Activated naive CD4-positive, alpha-beta T cell treated with anti-CD3 and anti-CD28 coated beads for 36 hours (primary cell): ENCODE data around the gene ATP1A2. TPM values are rescaled to one million over a fixed set of nuclear protein-coding genes. Genes with fewer than 3 reads are reported as not detected.
A peak's percentile ranks its signal among the peaks of the same experiment; 100 is the strongest.

Experiments
- CTCF ChIA-PET: fragments of 350-600 bp; sonication (Branson Sonifier 250); formaldehyde crosslinking; loops from one replicate; lab custom pipeline; 2021; ENCODE audit warnings: antibody characterized with exemption; lab: Charles Lee
- DNase-seq: peaks from one replicate; pipeline ENCODE4 v3.0.0-alpha.2; 2020
- H3K27ac Mint-ChIP-seq: one replicate; pipeline ENCODE4 v1.8.0; 2021; ENCODE audit warnings: mild to moderate bottlenecking, mixed read lengths
- H3K27me3 Mint-ChIP-seq: one replicate; pipeline ENCODE4 v1.8.0; 2021; ENCODE audit warnings: low read depth, mixed read lengths
- H3K36me3 Mint-ChIP-seq: one replicate; pipeline ENCODE4 v1.8.0; 2021; ENCODE audit warnings: low read depth, mixed read lengths
- H3K4me1 Mint-ChIP-seq: one replicate; pipeline ENCODE4 v1.8.0; 2021; ENCODE audit warnings: low read depth, mixed read lengths
- H3K4me3 Mint-ChIP-seq: one replicate; pipeline ENCODE4 v1.8.0; 2021; ENCODE audit warnings: mild to moderate bottlenecking, moderate library complexity, mixed read lengths
- H3K9me3 Mint-ChIP-seq: one replicate; pipeline ENCODE4 v1.8.0; 2021; ENCODE audit warnings: mixed read lengths
- intact Hi-C: fragments of 100-400 bp; cut with micrococcal nuclease; formaldehyde crosslinking; loops from one replicate; pipeline ENCODE4 v1.15.1; 2023
- total RNA-seq, 2 experiments: library from RNA; stranded (reverse); gene quantifications; one replicate each; pipeline ENCODE4 v1.2.3, GENCODE V29; 2021

ATP1A2 gene
- not detected for total RNA-seq

GRCh38 chr1:160115545-160116282 is at the start of gene ATP1A2:
Gene ATP1A2, plus strand, starts transcription at chr1:160115759. Its CDS starts 103 bp downstream, at chr1:160115862.
- intact Hi-C loops = no loop called here
- H3K27me3 Mint-ChIP-seq = no peaks in the 10 kb centered on the region
- CTCF ChIA-PET = no interaction called here
- H3K9me3 Mint-ChIP-seq = no peaks in the 10 kb centered on the region
- no peak within 1 kb of the TSS for H3K4me3 Mint-ChIP-seq
- H3K4me1 Mint-ChIP-seq = no peaks in the 10 kb centered on the region
- no peak for DNase-seq
- H3K36me3 Mint-ChIP-seq = no peaks in the 10 kb centered on the region
- no peak within 1 kb of the TSS for H3K27ac Mint-ChIP-seq

- intact Hi-C loops = no loop called here
- peaks cover 16% of the 10 kb centered on the region for H3K4me1 Mint-ChIP-seq
- peaks cover 12% of the 10 kb centered on the region for H3K27me3 Mint-ChIP-seq
- no peak overlapping the region for H3K27ac Mint-ChIP-seq
- DNase-seq = no peak
- H3K4me3 Mint-ChIP-seq = no peak overlapping the region
- CTCF ChIA-PET = interaction anchor here (1.0 to 3.0 kb wide), 6 partner anchors 9 to 31 kb away, joined by 3 to 19 read pairs (median 8); no protein-coding TSS in a partner anchor
- no peaks in the 10 kb centered on the region for H3K9me3 Mint-ChIP-seq
- H3K36me3 Mint-ChIP-seq = no peaks in the 10 kb centered on the region
These were observed 48.5 kb upstream of the ATP1A2 start for GRCh38 chr1:160066829-160067745.

- Mint-ChIP-seq H3K4me3 (no peak overlapping the region), H3K27me3 (peaks cover 13% of the 10 kb centered on the region), H3K9me3 (no peaks in the 10 kb centered on the region), H3K27ac (no peak overlapping the region), H3K4me1 (peaks cover 16% of the 10 kb centered on the region), H3K36me3 (no peaks in the 10 kb centered on the region)
- CTCF ChIA-PET = interaction anchor here (1.0 to 3.0 kb wide), 5 partner anchors 8 to 60 kb away, joined by 4 to 19 read pairs (median 9); no protein-coding TSS in a partner anchor
- intact Hi-C loops = no loop called here
- no peak for DNase-seq
These were observed 47.3 kb upstream of the ATP1A2 start for GRCh38 chr1:160068225-160068624.

- peaks cover 15% of the 10 kb centered on the region for H3K27me3 Mint-ChIP-seq
- H3K4me1 Mint-ChIP-seq = peaks cover 16% of the 10 kb centered on the region
- intact Hi-C loops = loop anchor here (2.0 kb wide), 1 partner anchor 39 kb away; the partner anchor contains the start of gene PIGM
- H3K27ac Mint-ChIP-seq = no peak within 1 kb of the TSS
- CTCF ChIA-PET = interaction anchor here (1.1 to 21.7 kb wide), 3 partner anchors 10 to 92 kb away, joined by 3 to 565 read pairs (median 18); no protein-coding TSS in a partner anchor
- peak within 1 kb of the TSS; percentile 82 for H3K4me3 Mint-ChIP-seq
- no peaks in the 10 kb centered on the region for H3K36me3 Mint-ChIP-seq
- DNase-seq = no peak
- H3K9me3 Mint-ChIP-seq = no peaks in the 10 kb centered on the region
These were observed 45.9 kb upstream of the ATP1A2 start, which contains the start of gene KCNJ10 for GRCh38 chr1:160069460-160070231. Gene KCNJ10, minus strand, starts transcription at chr1:160070160. Its CDS starts 27,628 bp downstream, at chr1:160042532.

- CTCF ChIA-PET = interaction anchor here (1.1 to 21.7 kb wide), 5 partner anchors 9 to 93 kb away, joined by 3 to 565 read pairs (median 7); partner anchors contain the start of gene IGSF8
- no peak overlapping the region for H3K27ac Mint-ChIP-seq
- peaks cover 15% of the 10 kb centered on the region for H3K27me3 Mint-ChIP-seq
- H3K9me3 Mint-ChIP-seq = no peaks in the 10 kb centered on the region
- intact Hi-C loops = loop anchor here (2.0 kb wide), 1 partner anchor 40 kb away; the partner anchor contains the start of gene PIGM
- peak overlapping the region; percentile 82 for H3K4me3 Mint-ChIP-seq
- DNase-seq = peak; percentile 62
- H3K36me3 Mint-ChIP-seq = no peaks in the 10 kb centered on the region
- peaks cover 16% of the 10 kb centered on the region for H3K4me1 Mint-ChIP-seq
These were observed 45.1 kb upstream of the ATP1A2 start for GRCh38 chr1:160070243-160071163.

GRCh38 chr1:160071289-160071688 is 44.3 kb upstream of the ATP1A2 start:
- peaks cover 15% of the 10 kb centered on the region for H3K27me3 Mint-ChIP-seq
- intact Hi-C loops = loop anchor here (2.0 kb wide), 1 partner anchor 40 kb away; the partner anchor contains the start of gene PIGM

GRCh38 chr1:160074865-160075264 is 40.7 kb upstream of the ATP1A2 start:
- H3K4me1 Mint-ChIP-seq = peaks cover 12% of the 10 kb centered on the region
- DNase-seq = no peak
- no peaks in the 10 kb centered on the region for H3K36me3 Mint-ChIP-seq
- CTCF ChIA-PET = interaction anchor here (1.2 to 21.7 kb wide), 3 partner anchors 10 to 24 kb away, joined by 5 to 565 read pairs (median 15); no protein-coding TSS in a partner anchor
- no peak overlapping the region for H3K27ac Mint-ChIP-seq
- H3K4me3 Mint-ChIP-seq = no peak overlapping the region
- H3K27me3 Mint-ChIP-seq = peaks cover 28% of the 10 kb centered on the region
- H3K9me3 Mint-ChIP-seq = no peaks in the 10 kb centered on the region
- intact Hi-C loops = no loop called here

More at GRCh38 chr1:160071289-160071688, 44.3 kb upstream of the ATP1A2 start:
- peaks cover 16% of the 10 kb centered on the region for H3K4me1 Mint-ChIP-seq
- CTCF ChIA-PET = interaction anchor here (1.0 to 21.7 kb wide), 5 partner anchors 8 to 27 kb away, joined by 3 to 565 read pairs (median 7); partner anchors contain the start of gene IGSF8
- H3K4me3 Mint-ChIP-seq = no peak overlapping the region
- H3K9me3 Mint-ChIP-seq = no peaks in the 10 kb centered on the region
- H3K27ac Mint-ChIP-seq = no peak overlapping the region
- H3K36me3 Mint-ChIP-seq = no peaks in the 10 kb centered on the region
- DNase-seq = no peak

- H3K27me3 Mint-ChIP-seq = peaks cover 29% of the 10 kb centered on the region
These were observed 39.7 kb upstream of the ATP1A2 start for GRCh38 chr1:160075836-160076235.

GRCh38 chr1:160076295-160076694 is 39.3 kb upstream of the ATP1A2 start:
- Mint-ChIP-seq H3K9me3 (no peaks in the 10 kb centered on the region), H3K4me1 (peaks cover 5% of the 10 kb centered on the region), H3K27ac (no peak overlapping the region), H3K36me3 (no peaks in the 10 kb centered on the region), H3K4me3 (no peak overlapping the region), H3K27me3 (peaks cover 34% of the 10 kb centered on the region)
- intact Hi-C loops = no loop called here
- CTCF ChIA-PET = interaction anchor here (0.5 to 21.7 kb wide), 5 partner anchors 9 to 1021 kb away, joined by 4 to 565 read pairs (median 7); no protein-coding TSS in a partner anchor
- DNase-seq = no peak

More at GRCh38 chr1:160075836-160076235, 39.7 kb upstream of the ATP1A2 start:
- Mint-ChIP-seq H3K27ac (no peak overlapping the region), H3K4me3 (no peak overlapping the region), H3K9me3 (no peaks in the 10 kb centered on the region), H3K4me1 (peaks cover 6% of the 10 kb centered on the region), H3K36me3 (no peaks in the 10 kb centered on the region)
- intact Hi-C loops = no loop called here
- CTCF ChIA-PET = interaction anchor here (1.2 to 21.7 kb wide), 5 partner anchors 9 to 25 kb away, joined by 4 to 565 read pairs (median 7); no protein-coding TSS in a partner anchor
- DNase-seq = no peak

- H3K4me1 Mint-ChIP-seq = no peaks in the 10 kb centered on the region
- H3K27ac Mint-ChIP-seq = no peak overlapping the region
- intact Hi-C loops = no loop called here
- DNase-seq = no peak
- CTCF ChIA-PET = interaction anchor here (0.6 to 21.7 kb wide), 19 partner anchors 8 to 930 kb away, joined by 3 to 565 read pairs (median 6); partner anchors contain the start of genes KCNJ10 and PIGM
- H3K36me3 Mint-ChIP-seq = no peaks in the 10 kb centered on the region
- no peaks in the 10 kb centered on the region for H3K9me3 Mint-ChIP-seq
- H3K4me3 Mint-ChIP-seq = no peak overlapping the region
- peaks cover 38% of the 10 kb centered on the region for H3K27me3 Mint-ChIP-seq
These were observed 38.1 kb upstream of the ATP1A2 start for GRCh38 chr1:160077486-160077885.
